GM21619 (cell line): ENCODE results near the gene STIM1.
"Not testable (repeated sequence)": the region's sequence is repeated elsewhere in the genome, so short reads cannot be mapped to it uniquely, and the experiment has no call there.

Experiments used
- ATAC-seq: cut with Tn5 transposase; IDR thresholded peaks from one replicate; pipeline ENCODE4 v1.9.1; 2021; ENCODE audit not compliant: unreplicated experiment

Gene STIM1

GRCh38 chr11:4093519-4094347 lies 238.3 kb downstream of the STIM1 start:
- no peak for ATAC-seq

GRCh38 chr11:4094348-4095291 lies 239.2 kb downstream of the STIM1 start, which contains the start of gene RRM1:
Gene RRM1, plus strand, starts transcription at chr11:4094799. Its CDS starts 214 bp downstream, at chr11:4095013.
- ATAC-seq: peak; percentile 94

GRCh38 chr11:4095509-4096230 lies 240.2 kb downstream of the STIM1 start:
- ATAC-seq: no peak

- ATAC-seq: no peak
These were observed 242.7 kb downstream of the STIM1 start for GRCh38 chr11:4098026-4098621.

GRCh38 chr11:4102711-4103110 lies 247.2 kb downstream of the STIM1 start:
- no peak for ATAC-seq

GRCh38 chr11:4103269-4103668 lies 247.8 kb downstream of the STIM1 start:
- ATAC-seq: no peak

GRCh38 chr11:4105916-4106315 lies 250.5 kb downstream of the STIM1 start:
- ATAC-seq: no peak

- no peak for ATAC-seq
These were observed 256.4 kb downstream of the STIM1 start for GRCh38 chr11:4111834-4112233.

GRCh38 chr11:4115128-4115527 lies 259.7 kb downstream of the STIM1 start:
- ATAC-seq: no peak

- ATAC-seq: no peak
These were observed 262.6 kb downstream of the STIM1 start for GRCh38 chr11:4118107-4118506.

GRCh38 chr11:4123218-4123617 lies 267.8 kb downstream of the STIM1 start:
- no peak for ATAC-seq

GRCh38 chr11:4125141-4125540 lies 269.7 kb downstream of the STIM1 start:
- no peak for ATAC-seq

- no peak for ATAC-seq
These were observed 271.9 kb downstream of the STIM1 start for GRCh38 chr11:4127357-4127756.

GRCh38 chr11:4130219-4130618 lies 274.8 kb downstream of the STIM1 start:
- ATAC-seq: not testable (repeated sequence)

- no peak for ATAC-seq
These were observed 279.3 kb downstream of the STIM1 start for GRCh38 chr11:4134806-4135205.

GRCh38 chr11:4138497-4138896 lies 283.0 kb downstream of the STIM1 start:
- ATAC-seq: no peak

GRCh38 chr11:4140067-4140636 lies 284.7 kb downstream of the STIM1 start:
- no peak for ATAC-seq
